HG03520 (cell line): ENCODE data around the gene GNB2.
A peak's percentile ranks its signal among the peaks of the same experiment; 100 is the strongest.

Source experiments
- ATAC-seq: cut with Tn5 transposase; IDR thresholded peaks from one replicate; pipeline ENCODE4 v1.9.1; 2021; ENCODE audit warnings: mild to moderate bottlenecking, moderate library complexity; ENCODE audit not compliant: unreplicated experiment

GNB2 gene

GRCh38 chr7:100680576-100681271, 7.2 kb downstream of the GNB2 start:
- ATAC-seq, result no peak

- ATAC-seq, result no peak
These were observed 8.1 kb downstream of the GNB2 start for GRCh38 chr7:100681491-100682227.

GRCh38 chr7:100682228-100682741, 8.7 kb downstream of the GNB2 start:
- no peak for ATAC-seq

DNA sequence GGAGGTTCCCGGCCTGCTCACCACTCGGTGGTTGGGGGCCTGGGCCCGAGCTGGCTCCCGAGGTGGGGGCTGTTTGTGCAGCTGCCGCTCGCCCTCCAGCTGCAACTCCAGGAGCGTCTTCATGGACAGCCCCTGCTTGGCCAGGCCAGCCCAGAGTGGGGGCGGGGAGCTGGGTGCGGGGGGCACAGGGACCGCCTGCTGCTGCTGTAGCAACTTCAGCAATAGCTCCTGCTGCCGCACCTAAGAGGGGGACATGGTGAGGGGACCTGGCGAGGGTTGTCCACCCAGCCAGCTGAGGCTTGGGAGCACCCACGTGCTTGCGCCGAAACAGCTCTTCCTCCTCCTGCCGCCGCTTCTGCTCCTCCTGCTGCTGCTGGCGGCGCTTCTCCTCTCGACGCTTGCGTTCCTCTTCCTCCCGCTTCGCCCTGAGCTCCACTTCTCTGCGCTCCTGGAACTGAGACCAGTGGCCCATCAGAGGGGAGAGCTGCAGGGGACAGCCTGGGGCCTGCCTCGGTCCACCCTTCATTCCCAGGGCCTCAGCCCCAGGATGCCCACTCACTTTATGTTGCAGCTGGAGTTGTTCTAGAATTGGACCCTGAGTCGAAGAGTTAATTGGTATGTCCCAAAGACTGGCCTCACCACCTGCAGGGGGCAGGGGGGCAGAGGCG, 9.6 kb downstream of the GNB2 start:
- no peak for ATAC-seq

DNA sequence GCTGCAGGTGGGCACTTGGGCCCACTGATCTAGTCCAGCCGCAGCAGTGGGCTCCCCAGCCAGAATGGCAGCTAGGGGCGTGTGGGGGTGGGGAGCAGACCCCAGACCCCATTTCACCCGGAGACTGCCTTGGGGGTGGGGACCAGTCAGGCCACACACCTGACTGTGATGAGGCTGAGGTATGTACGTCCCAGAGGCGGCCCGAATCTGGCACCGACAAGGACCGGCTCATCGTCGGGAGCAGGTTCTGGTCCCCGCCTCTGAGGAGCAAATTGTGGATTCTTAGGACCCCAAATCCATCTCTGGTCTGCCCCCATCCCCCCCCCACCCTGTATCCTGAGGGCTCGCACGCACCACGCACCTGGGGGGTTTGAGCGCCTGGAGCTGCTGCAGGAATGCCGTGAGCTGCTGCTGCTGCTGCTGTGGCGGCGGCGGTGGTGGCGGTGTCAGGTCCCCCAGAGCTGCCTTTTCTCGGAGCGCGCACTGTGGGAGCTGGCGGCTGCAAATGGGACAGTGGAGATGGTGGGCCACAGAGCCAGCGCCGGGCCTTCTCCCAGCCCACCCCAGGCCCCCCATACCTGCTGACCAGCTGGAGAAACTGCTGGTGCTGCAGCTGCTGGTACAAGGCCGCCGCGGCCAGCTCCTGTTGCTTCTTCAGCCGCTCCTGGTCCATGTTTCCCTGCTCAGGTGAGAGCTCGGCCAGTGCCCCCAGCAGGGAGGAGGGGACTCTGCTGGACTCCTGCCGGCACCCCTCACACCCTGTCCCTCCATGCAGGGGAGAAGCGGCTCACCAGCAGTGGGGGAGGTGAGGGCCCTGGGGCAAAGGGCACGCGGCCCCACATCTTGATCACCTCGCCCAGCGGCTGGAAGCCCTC, 10.4 kb downstream of the GNB2 start:
- ATAC-seq, result no peak

- ATAC-seq, result no peak
These were observed 11.0 kb downstream of the GNB2 start for GRCh38 chr7:100684534-100685042.

DNA sequence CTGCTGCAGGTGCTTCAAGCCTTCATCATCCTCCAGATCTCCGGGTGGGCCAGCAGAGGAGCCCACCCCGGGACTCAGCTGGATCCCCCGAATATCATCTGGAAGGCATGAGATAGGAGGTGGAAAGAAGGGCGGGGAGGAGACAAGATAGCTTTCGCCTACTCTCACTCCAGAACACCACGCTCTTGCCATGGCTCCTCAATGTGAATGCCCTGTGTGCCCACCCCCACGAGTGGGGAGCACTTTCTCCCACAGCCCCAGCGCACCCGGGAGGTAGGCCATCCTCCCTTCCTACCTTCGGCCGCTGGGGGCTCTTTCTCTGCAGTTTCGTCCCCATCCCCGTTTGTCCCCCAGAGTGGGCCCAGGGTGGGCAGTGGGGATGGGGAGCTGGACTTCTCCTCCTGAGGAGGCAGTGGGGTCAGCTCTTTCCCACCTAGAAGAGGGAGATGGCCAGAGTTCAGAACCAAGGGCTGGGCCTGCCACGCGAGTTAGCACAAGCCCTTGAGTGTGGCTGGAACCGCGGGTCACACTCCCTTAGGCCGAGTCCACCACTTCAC, 11.6 kb downstream of the GNB2 start:
- no peak for ATAC-seq

DNA sequence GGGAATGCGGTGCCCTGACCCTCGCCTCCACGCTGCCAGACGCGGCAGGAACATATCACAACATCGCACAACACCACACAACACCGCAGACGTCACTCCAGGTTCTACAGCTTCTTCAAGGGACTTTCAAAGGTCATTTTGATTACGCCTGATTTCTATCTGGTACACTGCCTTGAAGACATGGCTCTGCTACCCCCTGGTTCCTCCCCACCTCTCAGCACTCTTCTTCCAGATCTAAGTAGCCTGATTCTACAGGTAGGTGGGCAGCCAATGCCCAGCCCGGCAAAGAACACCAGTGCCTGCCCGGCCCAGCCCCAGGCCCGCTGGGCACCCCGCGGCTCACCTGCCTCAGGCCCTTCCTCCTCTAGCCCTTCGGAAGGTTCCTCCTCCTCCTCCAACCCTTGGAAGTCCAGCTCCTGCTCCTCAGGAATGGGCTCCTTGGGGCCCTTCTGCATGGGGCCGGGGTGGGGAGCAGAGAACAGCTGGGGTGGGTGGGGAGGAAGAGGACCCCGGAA, 12.1 kb downstream of the GNB2 start:
- ATAC-seq, result no peak

GRCh38 chr7:100686201-100686821, 12.8 kb downstream of the GNB2 start:
- no peak for ATAC-seq

DNA sequence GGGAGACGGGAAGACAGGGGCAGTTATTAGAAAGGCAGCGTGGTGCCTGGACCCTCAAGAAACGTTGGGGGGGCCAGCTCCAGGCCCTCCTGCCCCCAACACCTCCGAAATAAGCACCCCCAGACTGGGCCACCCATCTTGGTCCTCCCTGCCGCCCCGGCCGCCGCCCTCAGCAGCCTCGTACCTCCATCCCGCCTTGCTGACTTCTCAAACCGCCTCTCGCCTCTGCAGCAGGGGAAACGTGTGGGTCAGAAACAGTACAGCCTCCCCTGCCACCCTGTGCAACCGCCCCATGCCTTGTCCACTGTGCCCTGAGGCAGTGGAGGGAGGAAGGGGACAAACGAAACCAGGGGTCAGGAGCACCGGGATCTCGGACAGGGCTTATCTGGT, 13.3 kb downstream of the GNB2 start:
- ATAC-seq, result no peak

DNA sequence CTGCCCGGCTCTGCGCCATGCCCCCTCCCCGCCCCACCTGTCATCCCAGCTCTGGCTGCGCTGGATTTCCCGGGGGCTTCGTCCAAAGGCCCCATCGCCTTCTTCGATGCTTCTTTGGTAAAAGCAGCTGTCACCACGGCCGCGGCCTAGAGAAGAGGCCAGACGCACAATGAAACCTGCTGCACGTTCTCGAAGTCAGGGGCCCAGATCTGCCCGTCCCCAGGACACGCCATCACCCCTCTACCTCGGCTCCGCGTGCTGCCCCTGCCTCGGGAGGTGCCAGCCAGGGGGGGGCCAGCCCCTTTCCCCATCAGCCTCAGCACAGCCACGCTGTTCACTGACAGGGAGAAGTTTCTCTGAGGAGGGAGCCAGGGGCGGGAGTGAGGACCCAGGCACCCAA, 13.7 kb downstream of the GNB2 start:
- no peak for ATAC-seq

- ATAC-seq, result no peak
These were observed 14.3 kb downstream of the GNB2 start for GRCh38 chr7:100687751-100688300.

DNA sequence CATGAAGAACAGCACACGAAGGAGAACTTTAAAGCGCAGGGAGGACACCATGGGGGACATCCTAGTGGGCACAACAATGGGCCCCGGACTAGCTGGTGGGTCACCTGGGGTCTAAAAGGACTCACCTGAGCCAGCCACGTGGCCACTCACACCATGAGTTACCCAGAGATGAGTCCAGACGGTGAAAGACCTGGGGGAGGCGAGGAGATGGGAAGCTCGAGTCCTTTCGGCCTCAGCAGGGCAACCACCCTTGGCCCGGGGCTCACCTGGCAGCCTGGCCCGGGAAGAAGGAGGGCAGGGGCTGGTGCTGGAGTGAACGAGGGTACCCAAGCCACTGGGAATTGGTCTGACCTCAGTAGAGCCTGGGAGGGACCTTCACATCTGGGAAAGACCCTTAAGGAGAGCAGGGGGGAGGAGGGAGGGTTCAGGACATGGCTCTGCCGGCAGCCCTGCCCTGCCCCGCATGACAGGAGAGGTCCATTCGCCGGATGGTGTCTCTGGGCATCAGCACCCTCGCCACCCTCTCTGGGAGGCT, 14.9 kb downstream of the GNB2 start:
- ATAC-seq, result no peak

- ATAC-seq, result no peak
These were observed 15.9 kb downstream of the GNB2 start for GRCh38 chr7:100689230-100690135.

DNA sequence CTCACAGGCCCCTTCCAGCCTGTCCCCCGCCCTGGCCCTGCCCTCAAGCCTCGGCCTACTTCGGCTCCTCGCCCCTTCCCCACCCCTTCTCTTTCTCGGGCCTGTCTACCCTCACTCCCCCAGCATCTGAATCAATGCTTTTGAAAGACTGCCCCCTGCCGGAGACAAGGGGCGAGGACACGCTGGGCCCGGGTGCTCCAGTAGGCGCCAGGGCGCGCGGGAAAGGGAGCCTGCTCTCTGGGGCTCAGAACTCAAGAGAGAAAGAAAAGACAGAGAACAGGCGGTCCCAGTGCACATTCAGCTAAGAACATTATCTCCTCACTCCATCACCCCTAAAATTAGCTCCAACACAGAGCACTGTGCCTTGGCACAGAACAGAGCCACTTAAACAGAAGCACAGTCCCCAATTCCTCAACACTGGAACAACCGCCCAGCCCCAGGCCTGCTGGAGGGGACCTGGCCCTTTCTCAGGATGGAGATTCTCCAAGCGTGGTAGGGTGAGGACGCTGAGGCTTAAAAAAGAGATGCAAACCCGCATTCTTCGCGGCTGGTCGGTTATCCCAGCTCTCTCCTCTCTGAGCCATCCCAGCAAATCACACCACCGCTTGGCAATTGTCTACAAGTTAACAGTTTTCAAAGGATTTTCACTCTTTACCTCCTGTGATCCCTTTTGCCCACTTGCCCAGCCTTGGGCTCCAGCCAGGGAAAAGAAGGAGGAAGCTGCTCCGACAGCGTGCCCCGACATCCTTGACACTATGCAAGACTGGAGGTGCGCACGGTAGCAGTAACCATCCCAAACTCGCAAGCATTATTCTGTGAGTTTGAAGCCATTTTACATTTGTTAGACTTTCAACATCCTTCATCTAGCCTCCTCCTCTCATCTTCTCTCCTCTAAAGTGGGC, 18.4 kb downstream of the GNB2 start:
- peak; percentile 41 for ATAC-seq

GRCh38 chr7:100692578-100692961, 19.0 kb downstream of the GNB2 start:
- no peak for ATAC-seq
